HPDE6-E6E7 (cell line): ENCODE results near the gene PTRH2.
A peak's percentile ranks its signal among the peaks of the same experiment; 100 is the strongest.

Source experiments
- DNase-seq: peaks from one replicate; pipeline ENCODE4 v3.0.0; 2011; ENCODE audit warnings: missing footprints; ENCODE audit errors: extremely low spot score

The PTRH2 gene

GRCh38 chr17:59719526-59719925, 12.3 kb upstream of the PTRH2 start:
- no peak for DNase-seq

GRCh38 chr17:59716427-59716826, 9.2 kb upstream of the PTRH2 start:
- no peak for DNase-seq

- DNase-seq: no peak
Measured at GRCh38 chr17:59714255-59714654, 7.0 kb upstream of the PTRH2 start.

GRCh38 chr17:59712862-59713261, 5.6 kb upstream of the PTRH2 start:
- no peak for DNase-seq

- DNase-seq: no peak
Measured at GRCh38 chr17:59711936-59712335, 4.7 kb upstream of the PTRH2 start.

- DNase-seq: peak; percentile 38
Measured at GRCh38 chr17:59707971-59708430, 771 bp upstream of the PTRH2 start.

- DNase-seq: no peak
Measured at GRCh38 chr17:59702304-59702703, 4.9 kb downstream of the PTRH2 start.

- DNase-seq: no peak
Measured at GRCh38 chr17:59699786-59700185, 7.4 kb downstream of the PTRH2 start.

- DNase-seq: no peak
Measured at GRCh38 chr17:59699218-59699617, 8.0 kb downstream of the PTRH2 start.

- no peak for DNase-seq
Measured at GRCh38 chr17:59698143-59698542, 9.1 kb downstream of the PTRH2 start.

- no peak for DNase-seq
Measured at GRCh38 chr17:59696682-59697277, 10.4 kb downstream of the PTRH2 start.

- no peak for DNase-seq
Measured at GRCh38 chr17:59695945-59696681, 11.1 kb downstream of the PTRH2 start.

GRCh38 chr17:59694344-59694743, 12.9 kb downstream of the PTRH2 start:
- DNase-seq: no peak

- DNase-seq: no peak
Measured at GRCh38 chr17:59693582-59693981, 13.6 kb downstream of the PTRH2 start.

GRCh38 chr17:59688496-59688895, 18.7 kb downstream of the PTRH2 start:
- no peak for DNase-seq

GRCh38 chr17:59688008-59688407, 19.2 kb downstream of the PTRH2 start:
- no peak for DNase-seq

GRCh38 chr17:59684967-59685366, 22.3 kb downstream of the PTRH2 start:
- DNase-seq: no peak

GRCh38 chr17:59683283-59683682, 23.9 kb downstream of the PTRH2 start:
- DNase-seq: no peak

- no peak for DNase-seq
Measured at GRCh38 chr17:59680314-59680713, 26.9 kb downstream of the PTRH2 start.

GRCh38 chr17:59678918-59679317, 28.3 kb downstream of the PTRH2 start:
- no peak for DNase-seq

- DNase-seq: no peak
Measured at GRCh38 chr17:59676716-59677115, 30.5 kb downstream of the PTRH2 start.

- no peak for DNase-seq
Measured at GRCh38 chr17:59675231-59675630, 32.0 kb downstream of the PTRH2 start.

GRCh38 chr17:59671386-59671785, 35.8 kb downstream of the PTRH2 start:
- DNase-seq: no peak

GRCh38 chr17:59669944-59670343, 37.3 kb downstream of the PTRH2 start:
- no peak for DNase-seq
